ENCODE results near the gene RBM11. TPM values are rescaled to one million over a fixed set of nuclear protein-coding genes. Genes with fewer than 3 reads are reported as not detected.

The RBM11 gene
- total and polyA plus RNA-seq, 7 donors, result 0.10 TPM; not detected in 6

- intact Hi-C loops (cut with DNase I), result no loop called here
- no peak for DNase-seq
- no peak for ATAC-seq
Observed at GRCh38 chr21:14265023-14265422, 49.1 kb downstream of the RBM11 start.

DNA sequence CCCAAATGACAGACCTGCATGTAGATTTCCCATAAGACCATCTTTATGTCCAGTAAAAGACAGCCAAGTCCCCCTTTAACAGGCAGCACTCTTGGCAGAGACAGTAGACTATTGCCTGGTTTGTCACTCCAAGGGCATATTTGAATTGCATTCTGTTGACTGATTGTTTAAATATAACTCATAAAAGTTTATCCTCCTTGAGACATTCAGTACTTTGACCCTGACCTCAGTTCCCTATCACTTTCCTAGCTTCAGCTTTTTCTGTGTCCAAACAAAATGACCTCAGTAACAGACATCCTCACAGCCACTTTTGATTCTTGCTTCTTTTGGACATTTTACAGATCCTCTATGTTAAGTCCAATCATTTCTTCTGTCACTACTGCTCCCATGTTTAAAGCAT is 51.1 kb downstream of the RBM11 start:
- H3K9me3 ChIP-seq, result no peaks in the 10 kb centered on the region
- intact Hi-C loops (cut with DNase I), result no loop called here
- ATAC-seq, result no peak
- no peaks in the 10 kb centered on the region for H3K27me3 ChIP-seq (ENCODE audit: insufficient read depth in 3 of 3, low read length in 2 of 3)
- no peaks in the 10 kb centered on the region for H3K36me3 ChIP-seq (ENCODE audit: insufficient read depth in 1 of 2, low read depth in 1 of 2)
- no peak for DNase-seq
- no peak for TF ChIP-seq CTCF (IDR thresholded peaks at IDR 0.05)
- H3K4me1 ChIP-seq, result no peaks in the 10 kb centered on the region
- H3K4me3 ChIP-seq, result no peak overlapping the region
- no peak overlapping the region for H3K27ac ChIP-seq

More at GRCh38 chr21:14265023-14265422, 49.1 kb downstream of the RBM11 start:
- no peak overlapping the region for H3K27ac ChIP-seq
- no peaks in the 10 kb centered on the region for H3K27me3 ChIP-seq (ENCODE audit: insufficient read depth in 3 of 3, low read length in 2 of 3)
- TF ChIP-seq CTCF (IDR thresholded peaks at IDR 0.05), result no peak
- H3K36me3 ChIP-seq (ENCODE audit: insufficient read depth in 1 of 2, low read depth in 1 of 2), result no peaks in the 10 kb centered on the region
- H3K4me3 ChIP-seq, result no peak overlapping the region
- no peaks in the 10 kb centered on the region for H3K4me1 ChIP-seq
- 85 to 94% (median 90%) methylated on average over 2 of the region's 2 CpGs for WGBS, 3 donors
- no peaks in the 10 kb centered on the region for H3K9me3 ChIP-seq

- no peaks in the 10 kb centered on the region for H3K9me3 ChIP-seq
- ATAC-seq (no peak), DNase-seq (no peak)
- 85 to 91% (median 90%) methylated on average over 2 of the region's 2 CpGs for WGBS, 3 donors
- H3K27ac ChIP-seq, result no peak overlapping the region
- no peak overlapping the region for H3K4me3 ChIP-seq
- H3K27me3 ChIP-seq (ENCODE audit: insufficient read depth in 3 of 3, low read length in 2 of 3), result no peaks in the 10 kb centered on the region
- intact Hi-C loops (cut with DNase I), result no loop called here
- no peak for TF ChIP-seq CTCF (IDR thresholded peaks at IDR 0.05)
- no peaks in the 10 kb centered on the region for H3K4me1 ChIP-seq
- no peaks in the 10 kb centered on the region for H3K36me3 ChIP-seq (ENCODE audit: insufficient read depth in 1 of 2, low read depth in 1 of 2)
Observed at GRCh38 chr21:14270631-14271030, 54.7 kb downstream of the RBM11 start.

GRCh38 chr21:14271053-14271452 is 55.1 kb downstream of the RBM11 start:
- Histone ChIP-seq H3K9me3 (no peaks in the 10 kb centered on the region), H3K27ac (no peak overlapping the region), H3K36me3 (ENCODE audit: insufficient read depth in 1 of 2, low read depth in 1 of 2) (no peaks in the 10 kb centered on the region), H3K4me3 (no peak overlapping the region), H3K27me3 (ENCODE audit: insufficient read depth in 3 of 3, low read length in 2 of 3) (no peaks in the 10 kb centered on the region), H3K4me1 (no peaks in the 10 kb centered on the region)
- DNase-seq (no peak), ATAC-seq (no peak)
- intact Hi-C loops (cut with DNase I), result no loop called here
- TF ChIP-seq CTCF (IDR thresholded peaks at IDR 0.05), result no peak
- WGBS, 3 donors, result 72 to 91% (median 88%) methylated on average over 3 of the region's 3 CpGs

GRCh38 chr21:14271641-14272040 is 55.7 kb downstream of the RBM11 start:
- DNase-seq, result no peak
- H3K4me3 ChIP-seq, result no peak overlapping the region
- ATAC-seq, result no peak
- intact Hi-C loops (cut with DNase I), result no loop called here
- no peak overlapping the region for H3K27ac ChIP-seq
- no peaks in the 10 kb centered on the region for H3K36me3 ChIP-seq (ENCODE audit: insufficient read depth in 1 of 2, low read depth in 1 of 2)
- 69 to 81% (median 72%) methylated on average over 6 of the region's 6 CpGs for WGBS, 3 donors
- H3K9me3 ChIP-seq, result no peaks in the 10 kb centered on the region
- no peaks in the 10 kb centered on the region for H3K27me3 ChIP-seq (ENCODE audit: insufficient read depth in 3 of 3, low read length in 2 of 3)
- H3K4me1 ChIP-seq, result no peaks in the 10 kb centered on the region
- TF ChIP-seq CTCF (IDR thresholded peaks at IDR 0.05), result no peak

All from psoas muscle (tissue), 8 donors.